Mesendoderm (in vitro differentiated cells): ENCODE results near the gene RHAG.

Experiments used
- DNase-seq: peaks from one replicate; pipeline ENCODE4 v3.0.0; 2013
- H2AK5ac ChIP-seq: 2 replicates; pipeline ENCODE4 v1.6.1; 2013; ENCODE audit warnings: low read length, inconsistent platforms
- H2BK120ac ChIP-seq: 2 replicates; pipeline ENCODE4 v1.6.1; 2013; ENCODE audit warnings: low read depth, mild to moderate bottlenecking, low read length, moderate library complexity, mixed read lengths
- H2BK15ac ChIP-seq: replicated peaks from 2 replicates; pipeline ENCODE4 v1.6.1; 2013; ENCODE audit warnings: low read depth, mild to moderate bottlenecking, moderate library complexity
- H2BK5ac ChIP-seq: 2 replicates; pipeline ENCODE4 v1.6.1; 2013; ENCODE audit warnings: low read length, inconsistent platforms
- H3K18ac ChIP-seq: 2 replicates; pipeline ENCODE4 v1.6.1; 2013; ENCODE audit warnings: mild to moderate bottlenecking, low read length, mixed read lengths
- H3K23ac ChIP-seq: one replicate; pipeline ENCODE4 v1.6.1; 2013; ENCODE audit warnings: low read length
- H3K27ac ChIP-seq: 2 replicates; pipeline ENCODE4 v1.5.1; 2013; ENCODE audit warnings: low read depth, mild to moderate bottlenecking, inconsistent platforms, low read length, moderate library complexity
- H3K27me3 ChIP-seq: 2 replicates; pipeline ENCODE4 v1.6.1; 2013; ENCODE audit warnings: low read length, control low read depth, mild to moderate bottlenecking, inconsistent platforms; ENCODE audit not compliant: insufficient read depth, poor library complexity
- H3K36me3 ChIP-seq: 2 replicates; pipeline ENCODE4 v1.6.1; 2013; ENCODE audit warnings: low read length, inconsistent platforms; ENCODE audit not compliant: control insufficient read depth, insufficient read depth
- H3K4ac ChIP-seq: one replicate; pipeline ENCODE4 v1.6.1; 2013; ENCODE audit warnings: low read depth, mild to moderate bottlenecking, low read length, moderate library complexity
- H3K4me1 ChIP-seq: 2 replicates; pipeline ENCODE4 v1.6.1; 2013; ENCODE audit warnings: low read depth, low read length, inconsistent platforms; ENCODE audit not compliant: control insufficient read depth
- H3K4me2 ChIP-seq: 2 replicates; pipeline ENCODE4 v1.6.1; 2013; ENCODE audit warnings: low read length
- H3K4me3 ChIP-seq: 2 replicates; pipeline ENCODE4 v1.5.1; 2013; ENCODE audit warnings: mild to moderate bottlenecking, low read length
- H3K56ac ChIP-seq: one replicate; pipeline ENCODE4 v1.6.1; 2013; ENCODE audit warnings: low read length
- H3K79me1 ChIP-seq: 2 replicates; pipeline ENCODE4 v1.6.1; 2013; ENCODE audit warnings: low read length, inconsistent platforms
- H3K79me2 ChIP-seq: 2 replicates; pipeline ENCODE4 v1.6.1; 2013; ENCODE audit warnings: mild to moderate bottlenecking, low read length; ENCODE audit not compliant: control insufficient read depth, insufficient read depth
- H3K9ac ChIP-seq: 2 replicates; pipeline ENCODE4 v1.6.1; 2013; ENCODE audit warnings: low read length, inconsistent platforms
- H4K5ac ChIP-seq: one replicate; pipeline ENCODE4 v1.6.1; 2013; ENCODE audit warnings: low read length
- H4K8ac ChIP-seq: one replicate; pipeline ENCODE4 v1.6.1; 2013; ENCODE audit warnings: low read depth, mild to moderate bottlenecking, control low read depth, low read length, moderate library complexity
- WGBS: extraction: QIAGEN DNeasy Blood & Tissue Kit; methylation state at CpG from one replicate; pipeline ENCODE4 v1.1.7; 2013; ENCODE audit warnings: low lambda C conversion rate, missing lambda C conversion rate; ENCODE audit not compliant: insufficient coverage; ENCODE audit errors: extremely low coverage; 5-methylcytosine and 5-hydroxymethylcytosine counted together

The RHAG gene

DNA sequence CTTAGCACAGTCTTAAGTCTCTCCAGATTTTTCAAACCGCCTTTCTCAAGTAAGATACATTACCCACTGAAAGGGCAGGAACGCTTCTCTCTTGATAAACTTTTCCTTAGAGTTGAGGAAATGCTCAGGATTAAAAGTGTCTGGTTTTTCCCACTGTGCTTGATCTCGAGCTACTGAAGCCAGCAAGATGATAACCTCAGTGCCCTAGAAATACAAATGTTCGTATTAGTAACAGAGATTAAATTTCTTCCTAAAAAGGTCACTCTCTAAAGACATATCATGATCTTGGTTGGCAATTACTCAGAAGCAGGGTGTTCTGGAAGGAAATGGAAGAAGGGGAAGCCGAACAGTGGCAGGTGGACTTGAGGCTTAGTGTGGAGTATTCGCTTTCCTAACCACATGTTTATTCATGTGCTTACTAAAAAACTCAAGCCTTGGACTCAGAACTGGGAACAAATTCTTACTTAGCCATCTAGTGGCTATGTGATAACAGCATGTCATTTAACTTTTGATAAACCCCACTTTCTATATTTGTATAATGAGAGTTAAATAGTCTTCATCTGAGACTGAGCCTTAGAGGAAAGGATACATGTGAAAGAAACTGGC lies 66.1 kb downstream of the RHAG start:
- H2BK5ac ChIP-seq, result no peak overlapping the region
- no CpG with 5 or more reads among the region's 6 CpGs for WGBS
- H3K79me2 ChIP-seq, result no peaks in the 10 kb centered on the region
- no peak overlapping the region for H4K8ac ChIP-seq
- no peak overlapping the region for H3K9ac ChIP-seq
- H3K23ac ChIP-seq, result no peak overlapping the region
- no peak overlapping the region for H3K4ac ChIP-seq
- no peaks in the 10 kb centered on the region for H3K79me1 ChIP-seq
- no peaks in the 10 kb centered on the region for H3K4me1 ChIP-seq
- no peaks in the 10 kb centered on the region for H3K36me3 ChIP-seq
- H3K4me2 ChIP-seq, result no peak overlapping the region
- no peak overlapping the region for H2BK15ac ChIP-seq
- H3K27me3 ChIP-seq, result no peaks in the 10 kb centered on the region
- H3K27ac ChIP-seq, result no peak overlapping the region
- H4K5ac ChIP-seq, result no peak overlapping the region
- H3K4me3 ChIP-seq, result no peak overlapping the region
- DNase-seq, result no peak
- no peak overlapping the region for H3K56ac ChIP-seq
- H2BK120ac ChIP-seq, result no peak overlapping the region
- no peak overlapping the region for H3K18ac ChIP-seq
- no peak overlapping the region for H2AK5ac ChIP-seq

DNA sequence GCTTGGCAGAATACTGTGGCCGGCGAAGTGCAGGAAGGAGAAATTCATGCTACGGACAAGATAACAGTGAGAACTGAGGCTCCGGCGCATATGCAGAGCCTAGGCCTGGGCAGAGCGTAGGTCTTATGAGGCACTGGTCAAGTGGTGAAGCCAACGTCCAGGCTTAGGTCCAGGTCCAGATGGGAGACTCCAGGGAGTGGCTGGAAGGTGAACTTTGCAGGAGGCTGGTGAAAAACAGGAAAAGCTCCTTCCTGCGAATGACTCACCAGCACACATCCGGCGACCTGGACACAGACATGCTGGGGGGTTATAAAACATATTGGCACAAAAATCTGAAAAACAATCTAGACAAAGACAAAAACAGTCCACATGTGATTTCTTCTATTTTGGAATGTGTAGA lies 70.8 kb downstream of the RHAG start:
- Histone ChIP-seq H3K36me3 (no peaks in the 10 kb centered on the region), H2BK15ac (no peak overlapping the region), H2BK120ac (no peak overlapping the region), H3K4me1 (no peaks in the 10 kb centered on the region), H3K79me1 (no peaks in the 10 kb centered on the region), H3K23ac (no peak overlapping the region), H4K8ac (no peak overlapping the region), H2AK5ac (no peak overlapping the region), H3K9ac (no peak overlapping the region), H3K18ac (no peak overlapping the region), H3K56ac (no peak overlapping the region), H2BK5ac (no peak overlapping the region), H3K27me3 (no peaks in the 10 kb centered on the region), H3K4me2 (no peak overlapping the region), H3K79me2 (no peaks in the 10 kb centered on the region), H3K4ac (no peak overlapping the region), H3K27ac (no peak overlapping the region), H4K5ac (no peak overlapping the region), H3K4me3 (no peak overlapping the region)
- no CpG with 5 or more reads among the region's 10 CpGs for WGBS
- no peak for DNase-seq

DNA sequence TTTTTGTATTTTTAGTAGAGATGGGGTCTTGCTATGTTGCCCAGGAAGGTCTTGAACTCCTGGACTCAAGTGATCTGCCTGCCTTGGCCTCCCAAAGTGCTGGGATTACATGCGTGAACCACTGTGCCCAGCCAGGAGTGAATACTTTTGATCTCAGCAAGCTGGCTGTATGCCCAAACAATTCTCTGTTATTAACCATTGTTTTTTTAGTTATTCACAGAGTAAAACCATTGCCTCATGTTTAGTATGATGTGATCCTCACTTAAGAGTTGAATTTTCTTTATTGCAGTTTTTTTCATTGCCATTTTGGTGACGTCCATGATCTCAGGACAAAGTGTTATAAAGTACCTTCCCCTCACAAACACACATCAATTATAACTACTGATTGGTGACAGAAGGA lies 71.4 kb downstream of the RHAG start:
- Histone ChIP-seq H2BK120ac (no peak overlapping the region), H3K4me3 (no peak overlapping the region), H3K9ac (no peak overlapping the region), H3K27me3 (no peaks in the 10 kb centered on the region), H3K18ac (no peak overlapping the region), H4K5ac (no peak overlapping the region), H3K56ac (no peak overlapping the region), H2BK15ac (no peak overlapping the region), H3K79me1 (no peaks in the 10 kb centered on the region), H4K8ac (no peak overlapping the region), H3K4me2 (no peak overlapping the region), H3K23ac (no peak overlapping the region), H3K79me2 (no peaks in the 10 kb centered on the region), H3K4ac (no peak overlapping the region), H3K27ac (no peak overlapping the region), H3K36me3 (no peaks in the 10 kb centered on the region), H2AK5ac (no peak overlapping the region), H2BK5ac (no peak overlapping the region), H3K4me1 (no peaks in the 10 kb centered on the region)
- DNase-seq, result no peak
- WGBS, result no CpG with 5 or more reads among the region's 2 CpGs

DNA sequence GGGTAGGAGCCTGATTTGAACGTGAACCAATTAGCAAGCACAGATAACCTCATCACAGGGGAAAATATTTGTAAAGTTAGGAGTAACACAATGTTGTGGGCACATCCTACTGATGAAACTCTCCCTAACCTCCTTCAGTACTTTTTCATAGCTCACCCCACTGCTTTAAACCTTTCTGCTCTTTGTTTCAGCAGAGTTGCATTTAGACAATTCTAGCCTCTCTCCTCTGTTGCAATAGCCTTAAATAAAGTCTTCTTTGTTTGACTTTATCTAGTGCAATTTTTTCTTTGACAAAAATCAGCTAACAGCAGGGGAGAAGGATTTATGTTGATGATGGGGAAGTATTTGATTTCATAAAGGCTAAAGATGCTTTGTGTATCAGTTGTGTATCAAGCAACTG lies 72.1 kb downstream of the RHAG start:
- WGBS, result no CpG with 5 or more reads among the region's 1 CpG
- no peak overlapping the region for H3K4me2 ChIP-seq
- no peaks in the 10 kb centered on the region for H3K79me2 ChIP-seq

DNA sequence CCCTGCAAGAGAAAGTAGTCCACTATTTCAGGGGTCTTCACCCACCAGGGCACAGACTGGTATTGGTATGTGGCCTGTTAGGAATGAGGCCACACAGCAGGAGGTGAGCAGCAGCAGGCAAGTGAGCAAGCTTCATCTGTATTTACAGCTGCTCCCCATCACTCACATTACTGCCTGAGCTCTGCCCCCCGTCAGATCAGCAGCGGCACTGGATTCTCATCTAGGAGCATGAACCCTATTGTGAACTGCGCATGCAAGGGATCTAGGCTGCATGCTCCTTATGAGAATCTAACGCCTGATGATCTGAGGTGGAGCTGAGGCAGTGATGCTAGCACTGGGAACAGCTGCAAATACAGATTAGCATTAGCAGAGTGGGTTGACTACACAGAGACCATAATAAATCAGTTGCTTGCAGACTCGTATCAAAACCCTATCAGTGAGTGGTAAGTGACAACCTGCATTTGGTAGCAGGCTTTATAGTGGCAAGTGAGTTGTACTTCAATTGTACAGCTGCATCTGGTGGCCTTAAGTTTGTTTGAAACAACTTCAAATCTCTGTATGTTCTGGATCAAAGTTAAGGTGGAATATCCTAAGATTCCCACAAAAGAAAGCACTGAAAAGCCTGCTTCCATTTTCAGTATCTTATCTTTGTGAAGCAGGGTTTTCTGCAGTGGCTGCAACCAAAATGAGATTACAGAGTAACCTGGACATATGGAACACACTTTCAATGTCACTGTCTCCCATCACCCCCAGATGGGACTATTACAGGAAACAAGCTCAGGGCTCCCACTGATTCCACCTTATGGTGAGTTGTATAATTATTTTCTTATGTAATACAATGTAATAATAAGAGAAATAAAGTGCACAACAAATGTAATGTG lies 73.4 kb downstream of the RHAG start:
- Histone ChIP-seq H3K4me1 (no peaks in the 10 kb centered on the region), H3K18ac (no peak overlapping the region), H3K79me2 (no peaks in the 10 kb centered on the region), H3K27me3 (no peaks in the 10 kb centered on the region), H3K4ac (no peak overlapping the region), H2AK5ac (no peak overlapping the region), H2BK120ac (no peak overlapping the region), H2BK5ac (no peak overlapping the region), H3K4me3 (no peak overlapping the region), H3K79me1 (no peaks in the 10 kb centered on the region), H3K23ac (no peak overlapping the region), H3K27ac (no peak overlapping the region), H3K36me3 (no peaks in the 10 kb centered on the region), H3K9ac (no peak overlapping the region), H4K8ac (no peak overlapping the region), H3K56ac (no peak overlapping the region), H2BK15ac (no peak overlapping the region), H3K4me2 (no peak overlapping the region), H4K5ac (no peak overlapping the region)
- WGBS, result no CpG with 5 or more reads among the region's 5 CpGs
- DNase-seq, result peak; percentile 18

More for the DNA sequence above, 72.1 kb downstream of the RHAG start:
- no peak overlapping the region for H2BK5ac ChIP-seq
- H2BK120ac ChIP-seq, result no peak overlapping the region
- H3K27me3 ChIP-seq, result no peaks in the 10 kb centered on the region
- no peak overlapping the region for H3K56ac ChIP-seq
- H3K27ac ChIP-seq, result no peak overlapping the region
- no peak overlapping the region for H3K9ac ChIP-seq
- no peaks in the 10 kb centered on the region for H3K4me1 ChIP-seq
- H3K36me3 ChIP-seq, result no peaks in the 10 kb centered on the region
- H3K23ac ChIP-seq, result no peak overlapping the region
- no peaks in the 10 kb centered on the region for H3K79me1 ChIP-seq
- no peak overlapping the region for H3K4me3 ChIP-seq
- H2AK5ac ChIP-seq, result no peak overlapping the region
- DNase-seq, result no peak
- no peak overlapping the region for H3K4ac ChIP-seq
- no peak overlapping the region for H3K18ac ChIP-seq
- no peak overlapping the region for H4K5ac ChIP-seq
- no peak overlapping the region for H4K8ac ChIP-seq
- no peak overlapping the region for H2BK15ac ChIP-seq
